ENCODE results near the gene ZMIZ1.

The ZMIZ1 gene

DNA sequence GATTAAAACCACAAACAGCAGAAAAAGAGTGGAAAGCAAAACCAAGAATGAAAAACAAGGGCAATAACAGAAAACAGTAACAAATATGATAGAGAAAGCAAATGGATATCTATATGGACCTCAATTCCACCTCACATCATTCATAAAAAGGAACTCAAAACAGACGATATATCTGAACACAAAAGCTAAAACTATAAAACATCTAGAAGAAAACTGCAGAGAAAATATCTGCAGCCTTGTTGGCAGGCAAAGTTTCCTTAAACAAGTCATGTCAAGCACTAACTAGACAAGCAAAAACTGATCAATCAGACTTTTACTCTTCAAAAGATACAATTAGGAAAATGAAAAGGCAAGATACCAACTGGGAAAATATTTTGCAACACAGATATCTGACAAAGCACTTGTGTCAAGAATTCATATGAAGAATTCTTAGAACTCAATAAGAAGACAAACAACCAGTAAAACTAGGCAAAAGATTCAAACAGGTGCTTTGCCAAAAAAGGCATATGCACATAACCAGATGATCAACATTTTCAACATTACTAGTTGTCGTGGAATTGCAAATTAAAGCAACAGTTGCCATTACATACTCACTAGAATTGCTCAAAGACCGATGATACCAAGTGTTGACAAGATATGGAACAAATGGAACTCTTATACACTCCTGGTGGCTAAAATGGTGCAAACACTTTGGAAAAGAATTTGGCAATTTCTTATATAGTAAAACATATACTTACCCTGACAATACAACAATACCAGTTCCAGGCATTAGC is 25.9 kb upstream of the ZMIZ1 start:
- H2AK5ac ChIP-seq (ENCODE audit: low read length), result no peak overlapping the region
- no peak overlapping the region for H4K12ac ChIP-seq (ENCODE audit: low read depth, low read length)
- no peak overlapping the region for H3K14ac ChIP-seq (ENCODE audit: low read length)
- H3K27me3 ChIP-seq (ENCODE audit: insufficient read depth, low read length), result no peaks in the 10 kb centered on the region
- no peak overlapping the region for H3K4ac ChIP-seq (ENCODE audit: low read depth, low read length)
- H4K91ac ChIP-seq (ENCODE audit: low read depth, low read length), result no peak overlapping the region
- no peak overlapping the region for H3K23ac ChIP-seq (ENCODE audit: low read length)
- no peaks in the 10 kb centered on the region for H3K9me3 ChIP-seq (ENCODE audit: insufficient read depth, low read depth, low read length)
- peaks cover 5 to 7% of the 10 kb centered on the region in 2 experiments for H3K4me1 ChIP-seq (ENCODE audit: control insufficient read depth in 1 of 2, insufficient read depth in 2 of 2, low read length in 2 of 2)
- H3K27ac ChIP-seq (ENCODE audit: low read depth, low read length), result no peak overlapping the region
- no peak overlapping the region for H4K8ac ChIP-seq (ENCODE audit: low read depth, low read length)
- H3K36me3 ChIP-seq (ENCODE audit: control insufficient read depth in 1 of 2, insufficient read depth in 2 of 2, low read length in 2 of 2), result no peaks in the 10 kb centered on the region
- no peak overlapping the region for H2BK5ac ChIP-seq (ENCODE audit: low read depth, low read length, poor library complexity)
- H2AFZ ChIP-seq (ENCODE audit: insufficient read depth, low read length, poor library complexity), result no peak overlapping the region
- H3K18ac ChIP-seq (ENCODE audit: low read length), result no peak overlapping the region
- DNase-seq, result peak in 1 of 2 donors; percentile 78
- no peak overlapping the region for H3K4me2 ChIP-seq (ENCODE audit: low read length)
- no peak overlapping the region for H2BK120ac ChIP-seq (ENCODE audit: insufficient read depth, low read length, poor library complexity)
- H3K4me3 ChIP-seq (ENCODE audit: low read depth, low read length), result no peak overlapping the region
- H2BK12ac ChIP-seq (ENCODE audit: low read length), result no peak overlapping the region
- WGBS (ENCODE audit: extremely low coverage, insufficient coverage, insufficient read length), result no CpG with 5 or more reads among the region's 3 CpGs
- peaks cover 4% of the 10 kb centered on the region for H3K79me1 ChIP-seq (ENCODE audit: low read length)
- no peaks in the 10 kb centered on the region for H3K79me2 ChIP-seq (ENCODE audit: control insufficient read depth, insufficient read depth, low read length, poor library complexity)
- H3K9ac ChIP-seq (ENCODE audit: low read length), result no peak overlapping the region

DNA sequence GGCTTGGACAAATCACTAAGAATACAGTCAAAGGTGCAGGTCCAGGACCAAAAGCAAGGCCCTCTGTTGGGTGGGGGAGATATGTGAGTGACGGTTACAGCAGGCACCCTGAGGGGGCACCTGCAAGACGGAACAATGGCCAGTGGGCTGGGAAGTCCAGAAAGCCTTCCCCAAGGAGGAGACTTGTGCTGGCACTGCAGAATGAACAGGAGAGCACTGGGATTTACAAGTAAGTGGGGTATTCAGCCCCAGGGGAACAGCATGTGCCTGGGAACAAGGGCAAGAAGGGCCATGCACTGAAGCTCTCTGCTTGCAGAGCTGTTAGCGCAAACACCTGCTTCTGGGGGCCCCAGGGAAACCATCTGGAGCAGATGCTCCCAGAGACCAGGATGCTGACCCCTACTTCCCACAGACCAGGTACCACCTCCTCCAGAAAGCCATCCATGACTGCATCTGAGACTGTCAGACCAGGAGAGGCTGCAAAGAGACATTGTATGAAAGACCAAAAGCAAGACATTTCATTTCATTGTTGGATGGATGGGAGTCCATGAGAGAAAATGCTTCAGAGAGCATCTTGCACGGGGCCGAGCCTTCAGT is 24.6 kb upstream of the ZMIZ1 start:
- no peak overlapping the region for H4K12ac ChIP-seq (ENCODE audit: low read depth, low read length)
- H3K9ac ChIP-seq (ENCODE audit: low read length), result no peak overlapping the region
- no peak for DNase-seq
- no peak overlapping the region for H2BK12ac ChIP-seq (ENCODE audit: low read length)
- H3K27me3 ChIP-seq (ENCODE audit: insufficient read depth, low read length), result no peaks in the 10 kb centered on the region
- H2BK120ac ChIP-seq (ENCODE audit: insufficient read depth, low read length, poor library complexity), result no peak overlapping the region
- no peak overlapping the region for H3K4me2 ChIP-seq (ENCODE audit: low read length)
- no peak overlapping the region for H4K8ac ChIP-seq (ENCODE audit: low read depth, low read length)
- no peaks in the 10 kb centered on the region for H3K36me3 ChIP-seq (ENCODE audit: control insufficient read depth in 1 of 2, insufficient read depth in 2 of 2, low read length in 2 of 2)
- H3K4me1 ChIP-seq (ENCODE audit: control insufficient read depth in 1 of 2, insufficient read depth in 2 of 2, low read length in 2 of 2), result peaks cover 11 to 16% of the 10 kb centered on the region in 2 experiments
- no CpG with 5 or more reads among the region's 5 CpGs for WGBS (ENCODE audit: extremely low coverage, insufficient coverage, insufficient read length)
- H3K9me3 ChIP-seq (ENCODE audit: insufficient read depth, low read depth, low read length), result no peaks in the 10 kb centered on the region
- no peak overlapping the region for H2BK5ac ChIP-seq (ENCODE audit: low read depth, low read length, poor library complexity)
- H4K91ac ChIP-seq (ENCODE audit: low read depth, low read length), result no peak overlapping the region
- H3K27ac ChIP-seq (ENCODE audit: low read depth, low read length), result no peak overlapping the region
- H3K4me3 ChIP-seq (ENCODE audit: low read depth, low read length), result no peak overlapping the region
- H3K4ac ChIP-seq (ENCODE audit: low read depth, low read length), result no peak overlapping the region
- H3K79me2 ChIP-seq (ENCODE audit: control insufficient read depth, insufficient read depth, low read length, poor library complexity), result no peaks in the 10 kb centered on the region
- no peak overlapping the region for H2AFZ ChIP-seq (ENCODE audit: insufficient read depth, low read length, poor library complexity)
- H3K18ac ChIP-seq (ENCODE audit: low read length), result no peak overlapping the region
- peaks cover 4% of the 10 kb centered on the region for H3K79me1 ChIP-seq (ENCODE audit: low read length)
- H3K23ac ChIP-seq (ENCODE audit: low read length), result no peak overlapping the region
- no peak overlapping the region for H3K14ac ChIP-seq (ENCODE audit: low read length)
- no peak overlapping the region for H2AK5ac ChIP-seq (ENCODE audit: low read length)

- no peak overlapping the region for H3K27ac ChIP-seq (ENCODE audit: low read depth, low read length)
- H3K79me1 ChIP-seq (ENCODE audit: low read length), result peaks cover 4% of the 10 kb centered on the region
- H3K27me3 ChIP-seq (ENCODE audit: insufficient read depth, low read length), result no peaks in the 10 kb centered on the region
- no peaks in the 10 kb centered on the region for H3K9me3 ChIP-seq (ENCODE audit: insufficient read depth, low read depth, low read length)
- H3K4ac ChIP-seq (ENCODE audit: low read depth, low read length), result no peak overlapping the region
- H4K12ac ChIP-seq (ENCODE audit: low read depth, low read length), result no peak overlapping the region
- no peak overlapping the region for H2AFZ ChIP-seq (ENCODE audit: insufficient read depth, low read length, poor library complexity)
- H3K79me2 ChIP-seq (ENCODE audit: control insufficient read depth, insufficient read depth, low read length, poor library complexity), result no peaks in the 10 kb centered on the region
- H2BK5ac ChIP-seq (ENCODE audit: low read depth, low read length, poor library complexity), result no peak overlapping the region
- no peak overlapping the region for H2BK12ac ChIP-seq (ENCODE audit: low read length)
- H3K4me2 ChIP-seq (ENCODE audit: low read length), result no peak overlapping the region
- H3K14ac ChIP-seq (ENCODE audit: low read length), result no peak overlapping the region
- no peak overlapping the region for H4K91ac ChIP-seq (ENCODE audit: low read depth, low read length)
- H3K4me3 ChIP-seq (ENCODE audit: low read depth, low read length), result peak overlapping the region; percentile 23
- no peaks in the 10 kb centered on the region for H3K36me3 ChIP-seq (ENCODE audit: control insufficient read depth in 1 of 2, insufficient read depth in 2 of 2, low read length in 2 of 2)
- H2AK5ac ChIP-seq (ENCODE audit: low read length), result no peak overlapping the region
- DNase-seq, result no peak
- no CpG with 5 or more reads among the region's 4 CpGs for WGBS (ENCODE audit: extremely low coverage, insufficient coverage, insufficient read length)
- no peak overlapping the region for H4K8ac ChIP-seq (ENCODE audit: low read depth, low read length)
- H3K4me1 ChIP-seq (ENCODE audit: control insufficient read depth in 1 of 2, insufficient read depth in 2 of 2, low read length in 2 of 2), result peaks cover 11 to 16% of the 10 kb centered on the region in 2 experiments
- no peak overlapping the region for H2BK120ac ChIP-seq (ENCODE audit: insufficient read depth, low read length, poor library complexity)
- H3K9ac ChIP-seq (ENCODE audit: low read length), result no peak overlapping the region
- no peak overlapping the region for H3K18ac ChIP-seq (ENCODE audit: low read length)
- H3K23ac ChIP-seq (ENCODE audit: low read length), result no peak overlapping the region
These were observed 23.9 kb upstream of the ZMIZ1 start for GRCh38 chr10:79044846-79045245.

GRCh38 chr10:79045566-79046175 is 23.1 kb upstream of the ZMIZ1 start:
- Histone ChIP-seq H3K4me1 (ENCODE audit: control insufficient read depth in 1 of 2, insufficient read depth in 2 of 2, low read length in 2 of 2) (peaks cover 11 to 16% of the 10 kb centered on the region in 2 experiments), H3K23ac (ENCODE audit: low read length) (no peak overlapping the region), H3K4me2 (ENCODE audit: low read length) (no peak overlapping the region), H4K12ac (ENCODE audit: low read depth, low read length) (no peak overlapping the region), H4K8ac (ENCODE audit: low read depth, low read length) (no peak overlapping the region), H3K27ac (ENCODE audit: low read depth, low read length) (no peak overlapping the region), H3K4me3 (ENCODE audit: low read depth, low read length) (no peak overlapping the region), H2BK120ac (ENCODE audit: insufficient read depth, low read length, poor library complexity) (no peak overlapping the region), H3K79me2 (ENCODE audit: control insufficient read depth, insufficient read depth, low read length, poor library complexity) (no peaks in the 10 kb centered on the region), H3K36me3 (ENCODE audit: control insufficient read depth in 1 of 2, insufficient read depth in 2 of 2, low read length in 2 of 2) (no peaks in the 10 kb centered on the region), H3K14ac (ENCODE audit: low read length) (no peak overlapping the region), H2BK5ac (ENCODE audit: low read depth, low read length, poor library complexity) (no peak overlapping the region), H3K18ac (ENCODE audit: low read length) (no peak overlapping the region), H2AFZ (ENCODE audit: insufficient read depth, low read length, poor library complexity) (no peak overlapping the region), H2BK12ac (ENCODE audit: low read length) (no peak overlapping the region), H3K9me3 (ENCODE audit: insufficient read depth, low read depth, low read length) (no peaks in the 10 kb centered on the region), H4K91ac (ENCODE audit: low read depth, low read length) (no peak overlapping the region), H2AK5ac (ENCODE audit: low read length) (no peak overlapping the region), H3K79me1 (ENCODE audit: low read length) (peaks cover 4% of the 10 kb centered on the region), H3K9ac (ENCODE audit: low read length) (no peak overlapping the region), H3K4ac (ENCODE audit: low read depth, low read length) (no peak overlapping the region), H3K27me3 (ENCODE audit: insufficient read depth, low read length) (no peaks in the 10 kb centered on the region)
- DNase-seq, result no peak
- no CpG with 5 or more reads among the region's 9 CpGs for WGBS (ENCODE audit: extremely low coverage, insufficient coverage, insufficient read length)

Data from trophoblast cell (in vitro differentiated cells and primary cell).